ENCODE results near the gene ADGRV1. TPM values are rescaled to one million over a fixed set of nuclear protein-coding genes. Genes with fewer than 3 reads are reported as not detected.
A peak's percentile ranks its signal among the peaks of the same experiment; 100 is the strongest.

Gene ADGRV1
- total and polyA plus RNA-seq, 9 of the 15 experiments (the other 6 are each of a cell fraction or from before 2014, with no cell fraction given) = 21.7 to 156 (median 58.2) TPM

GRCh38 chr5:90983148-90983547 lies 424.6 kb downstream of the ADGRV1 start (continued):
- TF ChIP-seq, protein P1, sequence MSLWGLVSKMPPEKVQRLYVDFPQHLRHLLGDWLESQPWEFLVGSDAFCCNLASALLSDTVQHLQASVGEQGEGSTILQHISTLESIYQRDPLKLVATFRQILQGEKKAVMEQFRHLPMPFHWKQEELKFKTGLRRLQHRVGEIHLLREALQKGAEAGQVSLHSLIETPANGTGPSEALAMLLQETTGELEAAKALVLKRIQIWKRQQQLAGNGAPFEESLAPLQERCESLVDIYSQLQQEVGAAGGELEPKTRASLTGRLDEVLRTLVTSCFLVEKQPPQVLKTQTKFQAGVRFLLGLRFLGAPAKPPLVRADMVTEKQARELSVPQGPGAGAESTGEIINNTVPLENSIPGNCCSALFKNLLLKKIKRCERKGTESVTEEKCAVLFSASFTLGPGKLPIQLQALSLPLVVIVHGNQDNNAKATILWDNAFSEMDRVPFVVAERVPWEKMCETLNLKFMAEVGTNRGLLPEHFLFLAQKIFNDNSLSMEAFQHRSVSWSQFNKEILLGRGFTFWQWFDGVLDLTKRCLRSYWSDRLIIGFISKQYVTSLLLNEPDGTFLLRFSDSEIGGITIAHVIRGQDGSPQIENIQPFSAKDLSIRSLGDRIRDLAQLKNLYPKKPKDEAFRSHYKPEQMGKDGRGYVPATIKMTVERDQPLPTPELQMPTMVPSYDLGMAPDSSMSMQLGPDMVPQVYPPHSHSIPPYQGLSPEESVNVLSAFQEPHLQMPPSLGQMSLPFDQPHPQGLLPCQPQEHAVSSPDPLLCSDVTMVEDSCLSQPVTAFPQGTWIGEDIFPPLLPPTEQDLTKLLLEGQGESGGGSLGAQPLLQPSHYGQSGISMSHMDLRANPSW (CRISPR knock-in tag; IDR thresholded peaks at IDR 0.05) = no peak
- TF ChIP-seq NCOR1 (IDR thresholded peaks at IDR 0.05) (peak; percentile 99), RBM17 (IDR thresholded peaks at IDR 0.05; ENCODE audit: borderline replicate concordance, low read depth, low read length) (no peak), HINFP (tag; conservative IDR thresholded peaks at IDR 0.05; ENCODE audit: low read depth) (no peak), GABPB1 (CRISPR knock-in tag; IDR thresholded peaks at IDR 0.05) (0 out of 2 replicates have a peak, but pooled peaks have one; percentile 49), TSC22D4 (tag; IDR thresholded peaks at IDR 0.05) (no peak), CSDE1 (IDR thresholded peaks at IDR 0.05) (no peak), ZFP30 (CRISPR knock-in tag; IDR thresholded peaks at IDR 0.05; ENCODE audit: borderline replicate concordance) (no peak), SMC3 (conservative IDR thresholded peaks at IDR 0.05; ENCODE audit: insufficient read depth, low read depth, low read length) (no peak), ELF4 (CRISPR knock-in tag; IDR thresholded peaks at IDR 0.05) (peak; percentile 98), RB1 (IDR thresholded peaks at IDR 0.05; ENCODE audit: low read depth) (peak; percentile 37; the same call in 1 of the 2 replicates), CLOCK (CRISPR knock-in tag; IDR thresholded peaks at IDR 0.05; ENCODE audit: borderline replicate concordance) (peak; percentile 90), HLTF (IDR thresholded peaks at IDR 0.05) (peak; percentile 89), ZNF436 (CRISPR knock-in tag; IDR thresholded peaks at IDR 0.05) (no peak)
- TF ChIP-seq, protein P2, sequence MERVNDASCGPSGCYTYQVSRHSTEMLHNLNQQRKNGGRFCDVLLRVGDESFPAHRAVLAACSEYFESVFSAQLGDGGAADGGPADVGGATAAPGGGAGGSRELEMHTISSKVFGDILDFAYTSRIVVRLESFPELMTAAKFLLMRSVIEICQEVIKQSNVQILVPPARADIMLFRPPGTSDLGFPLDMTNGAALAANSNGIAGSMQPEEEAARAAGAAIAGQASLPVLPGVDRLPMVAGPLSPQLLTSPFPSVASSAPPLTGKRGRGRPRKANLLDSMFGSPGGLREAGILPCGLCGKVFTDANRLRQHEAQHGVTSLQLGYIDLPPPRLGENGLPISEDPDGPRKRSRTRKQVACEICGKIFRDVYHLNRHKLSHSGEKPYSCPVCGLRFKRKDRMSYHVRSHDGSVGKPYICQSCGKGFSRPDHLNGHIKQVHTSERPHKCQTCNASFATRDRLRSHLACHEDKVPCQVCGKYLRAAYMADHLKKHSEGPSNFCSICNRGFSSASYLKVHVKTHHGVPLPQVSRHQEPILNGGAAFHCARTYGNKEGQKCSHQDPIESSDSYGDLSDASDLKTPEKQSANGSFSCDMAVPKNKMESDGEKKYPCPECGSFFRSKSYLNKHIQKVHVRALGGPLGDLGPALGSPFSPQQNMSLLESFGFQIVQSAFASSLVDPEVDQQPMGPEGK (CRISPR knock-in tag; IDR thresholded peaks at IDR 0.05; ENCODE audit: borderline replicate concordance) = peak; percentile 80
- TF ChIP-seq, protein P3, sequence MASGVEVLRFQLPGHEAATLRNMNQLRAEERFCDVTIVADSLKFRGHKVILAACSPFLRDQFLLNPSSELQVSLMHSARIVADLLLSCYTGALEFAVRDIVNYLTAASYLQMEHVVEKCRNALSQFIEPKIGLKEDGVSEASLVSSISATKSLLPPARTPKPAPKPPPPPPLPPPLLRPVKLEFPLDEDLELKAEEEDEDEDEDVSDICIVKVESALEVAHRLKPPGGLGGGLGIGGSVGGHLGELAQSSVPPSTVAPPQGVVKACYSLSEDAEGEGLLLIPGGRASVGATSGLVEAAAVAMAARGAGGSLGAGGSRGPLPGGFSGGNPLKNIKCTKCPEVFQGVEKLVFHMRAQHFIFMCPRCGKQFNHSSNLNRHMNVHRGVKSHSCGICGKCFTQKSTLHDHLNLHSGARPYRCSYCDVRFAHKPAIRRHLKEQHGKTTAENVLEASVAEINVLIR (CRISPR knock-in tag; IDR thresholded peaks at IDR 0.05) = peak; percentile 92
- TF ChIP-seq, protein P4, sequence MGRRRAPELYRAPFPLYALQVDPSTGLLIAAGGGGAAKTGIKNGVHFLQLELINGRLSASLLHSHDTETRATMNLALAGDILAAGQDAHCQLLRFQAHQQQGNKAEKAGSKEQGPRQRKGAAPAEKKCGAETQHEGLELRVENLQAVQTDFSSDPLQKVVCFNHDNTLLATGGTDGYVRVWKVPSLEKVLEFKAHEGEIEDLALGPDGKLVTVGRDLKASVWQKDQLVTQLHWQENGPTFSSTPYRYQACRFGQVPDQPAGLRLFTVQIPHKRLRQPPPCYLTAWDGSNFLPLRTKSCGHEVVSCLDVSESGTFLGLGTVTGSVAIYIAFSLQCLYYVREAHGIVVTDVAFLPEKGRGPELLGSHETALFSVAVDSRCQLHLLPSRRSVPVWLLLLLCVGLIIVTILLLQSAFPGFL (CRISPR knock-in tag; IDR thresholded peaks at IDR 0.05) = no peak

All from K562 (cell line).